KMS-11 (cell line): ENCODE measurements around the gene SLC41A1.

Experiments
- H2AFZ ChIP-seq: fragments of 200-600 bp; sonication (generic); 2 replicates; pipeline ENCODE4 v1.6.1; 2016; ENCODE audit warnings: antibody characterized with exemption, mixed run types, low read depth
- H3K27ac ChIP-seq: fragments of 200-600 bp; sonication (generic); 2 replicates; pipeline ENCODE4 v1.6.1; 2016; ENCODE audit warnings: mild to moderate bottlenecking, mixed run types
- H3K27me3 ChIP-seq: fragments of 200-600 bp; sonication (generic); 2 replicates; pipeline ENCODE4 v1.6.1; 2017; ENCODE audit warnings: mild to moderate bottlenecking, low read depth, mixed run types, moderate library complexity; ENCODE audit not compliant: insufficient read depth
- H3K36me3 ChIP-seq: fragments of 200-600 bp; sonication (generic); 2 replicates; pipeline ENCODE4 v1.6.1; 2017; ENCODE audit warnings: mild to moderate bottlenecking, mixed run types; ENCODE audit not compliant: insufficient read depth
- H3K4me1 ChIP-seq: fragments of 200-600 bp; sonication (generic); 2 replicates; pipeline ENCODE4 v1.6.1; 2016; ENCODE audit warnings: mild to moderate bottlenecking, low read depth, mixed run types; ENCODE audit not compliant: poor library complexity, severe bottlenecking
- H3K4me2 ChIP-seq: fragments of 200-600 bp; sonication (generic); 2 replicates; pipeline ENCODE4 v1.7.0; 2016; ENCODE audit warnings: mild to moderate bottlenecking, mixed run types
- H3K4me3 ChIP-seq: fragments of 200-600 bp; sonication (generic); IDR thresholded peaks from 2 replicates; pipeline ENCODE4 v1.6.1; 2017; ENCODE audit warnings: low read depth, low read length, mixed read lengths; ENCODE audit not compliant: insufficient read depth
- H3K79me2 ChIP-seq: fragments of 200-600 bp; sonication (generic); 2 replicates; pipeline ENCODE4 v1.6.1; 2016; ENCODE audit warnings: low read depth, mixed run types; ENCODE audit not compliant: insufficient read depth
- H3K9ac ChIP-seq: fragments of 200-600 bp; sonication (generic); 2 replicates; pipeline ENCODE4 v1.6.1; 2016; ENCODE audit warnings: mild to moderate bottlenecking, mixed run types
- H4K20me1 ChIP-seq: fragments of 200-600 bp; sonication (generic); 2 replicates; pipeline ENCODE4 v1.6.1; 2016; ENCODE audit warnings: mild to moderate bottlenecking, mixed run types; ENCODE audit not compliant: insufficient read depth
- TF ChIP-seq, protein P1 (sequence below): fragments of 200-600 bp; sonication (generic); conservative IDR thresholded peaks from 2 replicates; pipeline ENCODE4 v1.6.1; 2017; ENCODE audit warnings: low read depth, mild to moderate bottlenecking, antibody characterized with exemption, low read length, moderate library complexity, mixed read lengths

Gene SLC41A1

DNA sequence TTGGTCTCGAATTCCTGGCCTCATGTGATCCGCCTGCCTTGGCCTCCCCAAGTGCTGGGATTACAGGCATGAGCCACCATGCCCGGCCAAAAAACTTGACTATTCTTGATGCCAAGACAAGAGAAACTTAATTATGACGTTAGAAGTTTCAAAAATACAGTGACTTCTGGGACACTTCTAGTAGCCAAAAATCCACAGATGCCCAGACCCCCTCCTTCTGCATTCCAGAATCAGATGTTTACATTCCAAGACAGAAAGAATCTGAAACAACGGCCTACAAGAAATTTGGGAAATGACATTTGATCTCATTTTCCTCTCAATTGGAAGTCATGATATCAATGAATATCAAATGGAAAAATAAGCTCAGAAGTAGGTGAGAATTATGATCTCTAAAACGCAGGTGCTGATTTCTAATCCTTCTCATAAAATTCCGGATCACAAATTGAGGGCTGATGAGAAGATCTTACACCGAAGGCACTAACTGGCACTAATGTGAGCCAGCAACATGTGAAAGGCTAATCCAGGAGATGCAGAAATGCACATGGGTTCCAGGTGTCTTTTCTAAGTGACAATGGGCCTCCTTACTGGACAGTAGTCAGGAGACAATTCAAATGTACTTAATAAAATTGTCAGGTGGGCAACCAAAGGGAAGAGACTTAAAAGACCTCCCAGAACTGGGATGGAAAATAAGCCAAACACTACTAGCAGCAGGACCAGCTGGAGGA lies 43.2 kb downstream of the SLC41A1 start:
- Histone ChIP-seq H3K4me2 (no peak overlapping the region), H3K9ac (no peak overlapping the region), H2AFZ (no peak overlapping the region), H3K4me3 (no peak overlapping the region), H4K20me1 (no peaks in the 10 kb centered on the region), H3K4me1 (peaks cover 23% of the 10 kb centered on the region), H3K79me2 (no peaks in the 10 kb centered on the region), H3K27ac (no peak overlapping the region), H3K27me3 (no peaks in the 10 kb centered on the region), H3K36me3 (no peaks in the 10 kb centered on the region)
- TF ChIP-seq, protein P1, sequence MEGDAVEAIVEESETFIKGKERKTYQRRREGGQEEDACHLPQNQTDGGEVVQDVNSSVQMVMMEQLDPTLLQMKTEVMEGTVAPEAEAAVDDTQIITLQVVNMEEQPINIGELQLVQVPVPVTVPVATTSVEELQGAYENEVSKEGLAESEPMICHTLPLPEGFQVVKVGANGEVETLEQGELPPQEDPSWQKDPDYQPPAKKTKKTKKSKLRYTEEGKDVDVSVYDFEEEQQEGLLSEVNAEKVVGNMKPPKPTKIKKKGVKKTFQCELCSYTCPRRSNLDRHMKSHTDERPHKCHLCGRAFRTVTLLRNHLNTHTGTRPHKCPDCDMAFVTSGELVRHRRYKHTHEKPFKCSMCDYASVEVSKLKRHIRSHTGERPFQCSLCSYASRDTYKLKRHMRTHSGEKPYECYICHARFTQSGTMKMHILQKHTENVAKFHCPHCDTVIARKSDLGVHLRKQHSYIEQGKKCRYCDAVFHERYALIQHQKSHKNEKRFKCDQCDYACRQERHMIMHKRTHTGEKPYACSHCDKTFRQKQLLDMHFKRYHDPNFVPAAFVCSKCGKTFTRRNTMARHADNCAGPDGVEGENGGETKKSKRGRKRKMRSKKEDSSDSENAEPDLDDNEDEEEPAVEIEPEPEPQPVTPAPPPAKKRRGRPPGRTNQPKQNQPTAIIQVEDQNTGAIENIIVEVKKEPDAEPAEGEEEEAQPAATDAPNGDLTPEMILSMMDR, result no peak

DNA sequence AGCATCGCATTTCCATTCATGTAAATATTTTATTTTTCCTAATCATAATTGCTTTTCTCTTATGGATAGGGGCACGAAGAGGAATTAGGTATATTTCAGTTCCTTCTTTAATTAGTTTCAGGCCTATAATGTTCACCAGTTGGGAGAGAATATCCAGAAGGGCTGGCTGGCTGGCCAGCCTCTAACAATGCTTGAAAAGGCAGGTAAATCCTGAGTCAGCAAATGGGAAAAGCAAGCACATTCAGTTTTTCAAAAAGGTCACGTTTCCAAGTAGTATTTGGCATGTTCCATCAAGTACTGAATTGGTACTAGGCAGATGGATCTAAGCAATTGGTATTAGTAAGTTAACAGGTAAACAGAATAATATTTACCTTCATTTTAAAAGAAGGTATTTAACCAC lies 45.8 kb downstream of the SLC41A1 start:
- no peaks in the 10 kb centered on the region for H3K27me3 ChIP-seq
- no peaks in the 10 kb centered on the region for H3K79me2 ChIP-seq
- no peak overlapping the region for H3K4me2 ChIP-seq
- no peak overlapping the region for H3K4me3 ChIP-seq
- no peak overlapping the region for H2AFZ ChIP-seq
- no peaks in the 10 kb centered on the region for H4K20me1 ChIP-seq
- H3K27ac ChIP-seq, result no peak overlapping the region
- no peaks in the 10 kb centered on the region for H3K36me3 ChIP-seq
- no peak overlapping the region for H3K9ac ChIP-seq
- TF ChIP-seq, protein P1, result no peak
- H3K4me1 ChIP-seq, result peaks cover 5% of the 10 kb centered on the region

DNA sequence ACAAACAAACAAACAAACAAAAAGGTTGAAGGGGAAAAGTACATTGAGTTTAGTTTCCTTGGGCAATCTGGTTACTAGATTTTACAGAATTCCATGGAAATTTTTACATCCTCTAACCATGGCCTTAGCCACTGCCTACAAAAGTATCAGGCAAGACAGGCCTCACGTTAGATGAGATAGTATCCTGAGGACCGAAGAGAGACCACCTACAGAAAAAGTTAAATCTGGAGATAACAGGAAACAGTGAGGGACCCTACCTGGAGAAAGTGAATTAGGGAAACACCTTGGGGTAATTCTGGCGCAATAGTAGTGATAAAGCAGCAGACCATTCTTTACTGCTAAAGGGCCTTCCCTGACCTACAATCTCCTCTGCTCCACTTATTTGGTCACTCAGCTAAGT lies 46.4 kb downstream of the SLC41A1 start:
- Histone ChIP-seq H3K27me3 (no peaks in the 10 kb centered on the region), H3K4me1 (no peaks in the 10 kb centered on the region), H3K79me2 (no peaks in the 10 kb centered on the region), H3K27ac (no peak overlapping the region), H3K4me2 (no peak overlapping the region), H2AFZ (no peak overlapping the region), H3K36me3 (no peaks in the 10 kb centered on the region), H4K20me1 (no peaks in the 10 kb centered on the region), H3K9ac (no peak overlapping the region), H3K4me3 (no peak overlapping the region)
- TF ChIP-seq, protein P1, result no peak

DNA sequence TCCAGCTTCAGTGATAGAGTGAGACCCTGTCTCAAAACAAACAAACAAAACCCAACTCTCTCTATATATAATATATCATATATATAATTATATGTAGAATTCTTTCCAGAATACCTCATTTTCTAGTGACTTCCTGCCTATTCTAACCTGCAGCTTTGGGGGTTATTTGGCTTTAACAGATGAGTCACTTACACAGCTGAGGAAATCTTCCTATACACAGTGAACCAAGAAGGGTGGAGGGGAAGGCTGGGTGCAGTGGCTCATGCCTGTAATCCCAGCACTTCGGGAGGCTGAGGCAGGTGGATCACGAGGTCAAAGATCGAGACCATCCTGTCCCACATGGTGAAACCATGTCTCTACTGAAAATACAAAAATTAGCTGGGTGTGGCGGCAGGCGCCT lies 47.0 kb downstream of the SLC41A1 start:
- H4K20me1 ChIP-seq, result no peaks in the 10 kb centered on the region
- H3K9ac ChIP-seq, result no peak overlapping the region
- no peaks in the 10 kb centered on the region for H3K79me2 ChIP-seq
- no peaks in the 10 kb centered on the region for H3K4me1 ChIP-seq
- no peaks in the 10 kb centered on the region for H3K36me3 ChIP-seq
- TF ChIP-seq, protein P1, result no peak
- H3K4me2 ChIP-seq, result no peak overlapping the region
- no peak overlapping the region for H2AFZ ChIP-seq
- no peaks in the 10 kb centered on the region for H3K27me3 ChIP-seq
- no peak overlapping the region for H3K4me3 ChIP-seq
- H3K27ac ChIP-seq, result no peak overlapping the region
